Measurements from ENCODE around the gene GLRX. TPM values are rescaled to one million over a fixed set of nuclear protein-coding genes. Genes with fewer than 3 reads are reported as not detected.

Gene GLRX
- total and polyA plus RNA-seq, 2 of the 13 experiments (the other 11 are each of a cell fraction or from before 2014, with no cell fraction given), result 63.8 to 499 TPM

GRCh38 chr5:95862671-95863382 lies 40.3 kb upstream of the GLRX start (continued):
- TF ChIP-seq ZNF546 (CRISPR knock-in tag; conservative IDR thresholded peaks at IDR 0.05) (no peak), ZNF616 (CRISPR knock-in tag; IDR thresholded peaks at IDR 0.05; ENCODE audit: low read depth) (no peak), ZNF660 (CRISPR knock-in tag; IDR thresholded peaks at IDR 0.05; ENCODE audit: borderline replicate concordance, low read depth) (no peak), ZHX2 (IDR thresholded peaks at IDR 0.05; ENCODE audit: low read depth) (no peak), ZHX2 (CRISPR knock-in tag; IDR thresholded peaks at IDR 0.05; ENCODE audit: borderline replicate concordance) (no peak), TARDBP (CRISPR knock-in tag; IDR thresholded peaks at IDR 0.05) (peak; percentile 93), FOXC1 (CRISPR knock-in tag; IDR thresholded peaks at IDR 0.05; ENCODE audit: borderline replicate concordance) (no peak; the same call in 1 of the 2 replicates), SRSF1 (optimal IDR thresholded peaks at IDR 0.05; ENCODE audit: low read depth, low read length) (no peak), TBX3 (IDR thresholded peaks at IDR 0.05; ENCODE audit: borderline replicate concordance) (no peak), FOXK2 (IDR thresholded peaks at IDR 0.05) (no peak), MEIS2 (CRISPR knock-in tag; IDR thresholded peaks at IDR 0.05) (0 out of 2 replicates have a peak, but pooled peaks have one; percentile 50), CSRNP2 (CRISPR knock-in tag; conservative IDR thresholded peaks at IDR 0.05; ENCODE audit: low read depth) (no peak), ZFP36L1 (CRISPR knock-in tag; IDR thresholded peaks at IDR 0.05) (0 out of 2 replicates have a peak, but pooled peaks have one; percentile 31), SMARCE1 (IDR thresholded peaks at IDR 0.05; ENCODE audit: borderline replicate concordance) (no peak), RARA (CRISPR knock-in tag; IDR thresholded peaks at IDR 0.05) (peak; percentile 92), MAFF (IDR thresholded peaks at IDR 0.05; ENCODE audit: low read depth, low read length) (0 out of 2 replicates have a peak, but pooled peaks have one; percentile 8)
- TF ChIP-seq, protein P1, sequence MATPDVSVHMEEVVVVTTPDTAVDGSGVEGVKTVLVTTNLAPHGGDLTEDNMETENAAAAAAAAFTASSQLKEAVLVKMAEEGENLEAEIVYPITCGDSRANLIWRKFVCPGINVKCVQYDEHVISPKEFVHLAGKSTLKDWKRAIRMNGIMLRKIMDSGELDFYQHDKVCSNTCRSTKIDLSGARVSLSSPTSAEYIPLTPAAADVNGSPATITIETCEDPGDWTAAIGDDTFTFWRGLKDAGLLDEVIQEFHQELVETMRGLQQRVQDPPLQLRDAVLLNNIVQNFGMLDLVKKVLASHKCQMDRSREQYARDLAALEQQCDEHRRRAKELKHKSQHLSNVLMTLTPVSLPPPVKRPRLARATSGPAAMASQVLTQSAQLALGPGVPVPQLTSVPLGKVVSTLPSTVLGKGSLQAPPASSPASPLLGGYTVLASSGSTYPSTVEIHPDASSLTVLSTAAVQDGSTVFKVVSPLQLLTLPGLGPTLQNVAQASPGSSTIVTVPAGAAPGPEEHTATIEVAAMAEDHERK (CRISPR knock-in tag; IDR thresholded peaks at IDR 0.05; ENCODE audit: low read depth), result no peak
- TF ChIP-seq, protein P2, sequence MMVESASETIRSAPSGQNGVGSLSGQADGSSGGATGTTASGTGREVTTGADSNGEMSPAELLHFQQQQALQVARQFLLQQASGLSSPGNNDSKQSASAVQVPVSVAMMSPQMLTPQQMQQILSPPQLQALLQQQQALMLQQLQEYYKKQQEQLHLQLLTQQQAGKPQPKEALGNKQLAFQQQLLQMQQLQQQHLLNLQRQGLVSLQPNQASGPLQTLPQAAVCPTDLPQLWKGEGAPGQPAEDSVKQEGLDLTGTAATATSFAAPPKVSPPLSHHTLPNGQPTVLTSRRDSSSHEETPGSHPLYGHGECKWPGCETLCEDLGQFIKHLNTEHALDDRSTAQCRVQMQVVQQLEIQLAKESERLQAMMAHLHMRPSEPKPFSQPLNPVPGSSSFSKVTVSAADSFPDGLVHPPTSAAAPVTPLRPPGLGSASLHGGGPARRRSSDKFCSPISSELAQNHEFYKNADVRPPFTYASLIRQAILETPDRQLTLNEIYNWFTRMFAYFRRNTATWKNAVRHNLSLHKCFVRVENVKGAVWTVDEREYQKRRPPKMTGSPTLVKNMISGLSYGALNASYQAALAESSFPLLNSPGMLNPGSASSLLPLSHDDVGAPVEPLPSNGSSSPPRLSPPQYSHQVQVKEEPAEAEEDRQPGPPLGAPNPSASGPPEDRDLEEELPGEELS (CRISPR knock-in tag; IDR thresholded peaks at IDR 0.05), result peak; percentile 95

All from HepG2 (cell line).